HG02938 (cell line): Measurements from ENCODE around the gene LGALS7B.
"Not testable (repeated sequence)": the region's sequence is repeated elsewhere in the genome, so short reads cannot be mapped to it uniquely, and the experiment has no call there.

Experiments used
- ATAC-seq: cut with Tn5 transposase; IDR thresholded peaks from one replicate; pipeline ENCODE4 v1.9.1; 2021; ENCODE audit warnings: mild to moderate bottlenecking, moderate library complexity; ENCODE audit not compliant: unreplicated experiment

Gene LGALS7B

GRCh38 chr19:38788478-38789243, at the start of gene LGALS7B:
Gene LGALS7B, plus strand, starts transcription at chr19:38789200. Its CDS starts 27 bp downstream, at chr19:38789227.
- no peak for ATAC-seq

- no peak for ATAC-seq
Measured at GRCh38 chr19:38739440-38740256, 49.4 kb upstream of the LGALS7B start.

GRCh38 chr19:38740257-38740592, 48.8 kb upstream of the LGALS7B start:
- ATAC-seq: no peak

GRCh38 chr19:38740932-38741331, 48.1 kb upstream of the LGALS7B start:
- ATAC-seq: no peak

- ATAC-seq: no peak
Measured at GRCh38 chr19:38741670-38742069, 47.3 kb upstream of the LGALS7B start.

- ATAC-seq: no peak
Measured at GRCh38 chr19:38742296-38742695, 46.7 kb upstream of the LGALS7B start.

GRCh38 chr19:38742906-38743305, 46.1 kb upstream of the LGALS7B start:
- ATAC-seq: no peak

- no peak for ATAC-seq
Measured at GRCh38 chr19:38743394-38744297, 45.4 kb upstream of the LGALS7B start.

- no peak for ATAC-seq
Measured at GRCh38 chr19:38744298-38744681, 44.7 kb upstream of the LGALS7B start, which contains the start of gene CAPN12. Gene CAPN12, minus strand, starts transcription at chr19:38744474. Its CDS starts 309 bp downstream, at chr19:38744165.

- no peak for ATAC-seq
Measured at GRCh38 chr19:38744874-38745273, 44.1 kb upstream of the LGALS7B start.

- no peak for ATAC-seq
Measured at GRCh38 chr19:38745316-38745715, 43.7 kb upstream of the LGALS7B start.

GRCh38 chr19:38753783-38754182, 35.2 kb upstream of the LGALS7B start:
- ATAC-seq: not testable (repeated sequence)

GRCh38 chr19:38754196-38754595, 34.8 kb upstream of the LGALS7B start:
- ATAC-seq: not testable (repeated sequence)

GRCh38 chr19:38759590-38760003, 29.4 kb upstream of the LGALS7B start:
- no peak for ATAC-seq

GRCh38 chr19:38760805-38761517, 28.0 kb upstream of the LGALS7B start:
- not testable (repeated sequence) for ATAC-seq

- ATAC-seq: not testable (repeated sequence)
Measured at GRCh38 chr19:38761884-38762389, 27.1 kb upstream of the LGALS7B start.

GRCh38 chr19:38763795-38764220, 25.2 kb upstream of the LGALS7B start:
- ATAC-seq: no peak

- ATAC-seq: no peak
Measured at GRCh38 chr19:38765214-38765613, 23.8 kb upstream of the LGALS7B start.

- no peak for ATAC-seq
Measured at GRCh38 chr19:38766276-38767047, 22.5 kb upstream of the LGALS7B start.
